ENCODE measurements around the gene CEP104.

CEP104 gene

GRCh38 chr1:3827813-3828307, 29.2 kb downstream of the CEP104 start:
- in situ Hi-C loops (cut with HindIII; ENCODE audit: low sequenced_read_pairs): no loop called here
- no peak overlapping the region for H3K4me3 ChIP-seq (ENCODE audit: low read depth, low read length)
- TF ChIP-seq CTCF (IDR thresholded peaks at IDR 0.05; ENCODE audit: low read depth, low read length, missing control alignments): no peak
- no peak for DNase-seq (ENCODE audit: low read depth)

GRCh38 chr1:3825356-3825755, 31.7 kb downstream of the CEP104 start:
- no peak for TF ChIP-seq CTCF (IDR thresholded peaks at IDR 0.05; ENCODE audit: low read depth, low read length, missing control alignments)
- in situ Hi-C loops (cut with HindIII; ENCODE audit: low sequenced_read_pairs): no loop called here
- DNase-seq (ENCODE audit: low read depth): no peak
- no peak overlapping the region for H3K4me3 ChIP-seq (ENCODE audit: low read depth, low read length)

- in situ Hi-C loops (cut with HindIII; ENCODE audit: low sequenced_read_pairs): no loop called here
- TF ChIP-seq CTCF (IDR thresholded peaks at IDR 0.05; ENCODE audit: low read depth, low read length, missing control alignments): no peak
- DNase-seq (ENCODE audit: low read depth): no peak
- no peak overlapping the region for H3K4me3 ChIP-seq (ENCODE audit: low read depth, low read length)
Measured at GRCh38 chr1:3824650-3825049, 32.4 kb downstream of the CEP104 start.

GRCh38 chr1:3822421-3822820, 34.6 kb downstream of the CEP104 start:
- H3K4me3 ChIP-seq (ENCODE audit: low read depth, low read length): no peak overlapping the region
- no peak for DNase-seq (ENCODE audit: low read depth)
- no peak for TF ChIP-seq CTCF (IDR thresholded peaks at IDR 0.05; ENCODE audit: low read depth, low read length, missing control alignments)
- in situ Hi-C loops (cut with HindIII; ENCODE audit: low sequenced_read_pairs): no loop called here

GRCh38 chr1:3821908-3822307, 35.1 kb downstream of the CEP104 start:
- no peak for TF ChIP-seq CTCF (IDR thresholded peaks at IDR 0.05; ENCODE audit: low read depth, low read length, missing control alignments)
- in situ Hi-C loops (cut with HindIII; ENCODE audit: low sequenced_read_pairs): no loop called here
- no peak overlapping the region for H3K4me3 ChIP-seq (ENCODE audit: low read depth, low read length)
- DNase-seq (ENCODE audit: low read depth): no peak

DNA sequence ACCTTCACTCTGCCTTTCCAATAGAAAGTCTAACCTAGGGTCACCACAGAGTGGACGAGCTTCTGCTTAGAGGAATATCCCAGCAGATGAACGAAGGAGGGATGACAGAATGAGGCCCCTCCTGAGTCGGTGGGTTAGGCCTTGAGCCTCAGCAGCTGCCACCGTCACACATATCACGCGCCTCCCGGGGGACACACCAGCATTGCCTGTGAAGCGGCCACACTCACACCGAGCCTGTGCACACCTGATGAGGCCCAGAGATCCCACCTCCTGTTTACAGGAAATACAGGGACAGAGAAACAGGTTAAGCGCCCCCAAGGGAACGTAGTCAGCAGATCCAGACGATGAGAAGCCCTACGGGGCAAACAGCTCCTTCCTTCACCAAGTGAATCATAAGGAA, 35.6 kb downstream of the CEP104 start:
- DNase-seq (ENCODE audit: low read depth): no peak
- in situ Hi-C loops (cut with HindIII; ENCODE audit: low sequenced_read_pairs): no loop called here
- TF ChIP-seq CTCF (IDR thresholded peaks at IDR 0.05; ENCODE audit: low read depth, low read length, missing control alignments): no peak
- no peak overlapping the region for H3K4me3 ChIP-seq (ENCODE audit: low read depth, low read length)

DNA sequence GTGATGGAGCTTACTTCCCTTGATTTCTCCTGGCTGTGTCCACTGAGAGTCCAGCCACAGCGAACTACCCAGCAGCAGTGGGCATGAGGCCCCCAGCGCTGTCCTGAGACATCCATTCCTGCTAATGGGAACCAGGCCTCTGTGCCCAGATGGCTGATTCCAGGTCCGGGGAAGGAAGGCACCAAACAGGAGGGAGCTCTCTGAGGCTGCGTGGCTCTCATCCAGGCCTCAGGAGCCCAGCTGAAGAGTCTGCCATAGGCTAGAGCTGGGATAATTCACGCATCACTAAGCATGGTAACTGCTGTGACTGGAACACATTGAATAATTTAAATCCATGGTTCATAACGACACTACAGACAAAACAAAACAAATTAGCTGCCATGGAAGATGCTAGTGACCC, 36.0 kb downstream of the CEP104 start:
- TF ChIP-seq CTCF (IDR thresholded peaks at IDR 0.05; ENCODE audit: low read depth, low read length, missing control alignments): no peak
- no peak overlapping the region for H3K4me3 ChIP-seq (ENCODE audit: low read depth, low read length)
- peak; percentile 45 for DNase-seq (ENCODE audit: low read depth)
- in situ Hi-C loops (cut with HindIII; ENCODE audit: low sequenced_read_pairs): no loop called here

All from astrocyte of the cerebellum (primary cell).